ENCODE measurements around the gene MAGI2.

- TF ChIP-seq, protein P1, sequence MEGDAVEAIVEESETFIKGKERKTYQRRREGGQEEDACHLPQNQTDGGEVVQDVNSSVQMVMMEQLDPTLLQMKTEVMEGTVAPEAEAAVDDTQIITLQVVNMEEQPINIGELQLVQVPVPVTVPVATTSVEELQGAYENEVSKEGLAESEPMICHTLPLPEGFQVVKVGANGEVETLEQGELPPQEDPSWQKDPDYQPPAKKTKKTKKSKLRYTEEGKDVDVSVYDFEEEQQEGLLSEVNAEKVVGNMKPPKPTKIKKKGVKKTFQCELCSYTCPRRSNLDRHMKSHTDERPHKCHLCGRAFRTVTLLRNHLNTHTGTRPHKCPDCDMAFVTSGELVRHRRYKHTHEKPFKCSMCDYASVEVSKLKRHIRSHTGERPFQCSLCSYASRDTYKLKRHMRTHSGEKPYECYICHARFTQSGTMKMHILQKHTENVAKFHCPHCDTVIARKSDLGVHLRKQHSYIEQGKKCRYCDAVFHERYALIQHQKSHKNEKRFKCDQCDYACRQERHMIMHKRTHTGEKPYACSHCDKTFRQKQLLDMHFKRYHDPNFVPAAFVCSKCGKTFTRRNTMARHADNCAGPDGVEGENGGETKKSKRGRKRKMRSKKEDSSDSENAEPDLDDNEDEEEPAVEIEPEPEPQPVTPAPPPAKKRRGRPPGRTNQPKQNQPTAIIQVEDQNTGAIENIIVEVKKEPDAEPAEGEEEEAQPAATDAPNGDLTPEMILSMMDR (IDR thresholded peaks at IDR 0.05): no peak
- TF ChIP-seq POLR2AphosphoS5 (IDR thresholded peaks at IDR 0.05; ENCODE audit: insufficient read depth in 1 of 2, low read depth in 1 of 2): no peak
Observed at GRCh38 chr7:79410345-79410744, 43.1 kb downstream of the MAGI2 start.
